Coronary artery (tissue), 2 donors: ENCODE results near the gene CCDC148.

Source experiments
- DNase-seq: peaks from one replicate; pipeline ENCODE4 v3.0.0-alpha.2; 2017; ENCODE audit warnings: low spot score
- H3K27ac ChIP-seq, 2 donors: fragments of 200-600 bp; sonication (generic); one replicate each; pipeline ENCODE4 v1.5.1; 2016 to 2019
- H3K4me3 ChIP-seq: fragments of 200-600 bp; sonication (generic); 2 replicates; pipeline ENCODE4 v1.5.1; 2016; ENCODE audit warnings: mild to moderate bottlenecking, moderate library complexity
- TF ChIP-seq, protein P1 (sequence below): fragments of 200-600 bp; sonication (generic); IDR thresholded peaks from one replicate; pipeline ENCODE4 v1.5.1; 2019; ENCODE audit warnings: antibody characterized with exemption

The CCDC148 gene

DNA sequence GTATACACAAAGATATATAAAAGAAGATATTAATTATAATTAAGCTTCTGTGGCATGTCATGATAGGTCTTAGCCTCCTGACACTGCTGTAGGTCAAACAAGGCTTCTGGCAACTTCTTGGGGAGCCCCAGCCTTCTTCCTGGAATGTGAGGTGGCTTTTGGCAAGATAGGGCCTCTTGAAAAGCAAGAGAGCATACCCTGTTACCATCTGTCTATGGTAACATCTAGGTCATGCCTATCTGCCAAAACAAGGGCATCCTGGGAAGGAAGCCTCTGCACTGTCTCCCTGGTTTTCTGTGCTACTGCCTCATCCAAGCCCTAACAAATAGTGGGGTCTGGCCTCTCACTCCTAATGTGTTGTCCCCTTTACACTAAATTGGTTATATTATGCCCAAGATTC lies 70.9 kb downstream of the CCDC148 start:
- TF ChIP-seq, protein P1, sequence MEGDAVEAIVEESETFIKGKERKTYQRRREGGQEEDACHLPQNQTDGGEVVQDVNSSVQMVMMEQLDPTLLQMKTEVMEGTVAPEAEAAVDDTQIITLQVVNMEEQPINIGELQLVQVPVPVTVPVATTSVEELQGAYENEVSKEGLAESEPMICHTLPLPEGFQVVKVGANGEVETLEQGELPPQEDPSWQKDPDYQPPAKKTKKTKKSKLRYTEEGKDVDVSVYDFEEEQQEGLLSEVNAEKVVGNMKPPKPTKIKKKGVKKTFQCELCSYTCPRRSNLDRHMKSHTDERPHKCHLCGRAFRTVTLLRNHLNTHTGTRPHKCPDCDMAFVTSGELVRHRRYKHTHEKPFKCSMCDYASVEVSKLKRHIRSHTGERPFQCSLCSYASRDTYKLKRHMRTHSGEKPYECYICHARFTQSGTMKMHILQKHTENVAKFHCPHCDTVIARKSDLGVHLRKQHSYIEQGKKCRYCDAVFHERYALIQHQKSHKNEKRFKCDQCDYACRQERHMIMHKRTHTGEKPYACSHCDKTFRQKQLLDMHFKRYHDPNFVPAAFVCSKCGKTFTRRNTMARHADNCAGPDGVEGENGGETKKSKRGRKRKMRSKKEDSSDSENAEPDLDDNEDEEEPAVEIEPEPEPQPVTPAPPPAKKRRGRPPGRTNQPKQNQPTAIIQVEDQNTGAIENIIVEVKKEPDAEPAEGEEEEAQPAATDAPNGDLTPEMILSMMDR: no peak
- DNase-seq: no peak
- Histone ChIP-seq H3K4me3 (no peak overlapping the region), H3K27ac (no peak overlapping the region)

DNA sequence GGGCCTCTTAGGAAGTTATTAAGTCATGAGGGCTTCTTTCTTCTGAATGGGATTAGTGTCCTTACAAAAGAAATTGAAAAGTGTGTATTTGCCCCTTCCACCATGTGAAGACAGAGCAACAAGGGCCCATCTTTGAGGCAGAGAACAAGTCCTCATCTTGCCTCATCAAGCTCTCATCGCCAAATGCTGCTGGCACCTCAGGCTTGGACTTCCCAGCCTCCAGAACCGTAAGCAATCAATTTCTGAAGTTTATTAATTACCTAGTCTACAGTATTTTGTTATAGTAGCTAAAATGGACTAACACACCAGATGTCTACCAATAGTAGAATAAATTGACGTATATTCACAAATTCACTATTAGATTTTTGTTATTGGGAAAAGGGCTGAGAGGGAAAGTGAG lies 74.6 kb downstream of the CCDC148 start:
- TF ChIP-seq, protein P1: no peak

GRCh38 chr2:158381205-158381604 lies 75.3 kb downstream of the CCDC148 start:
- Histone ChIP-seq H3K27ac (no peak overlapping the region), H3K4me3 (no peak overlapping the region)
- DNase-seq: no peak
- TF ChIP-seq, protein P1: no peak

More for the DNA sequence above, 74.6 kb downstream of the CCDC148 start:
- Histone ChIP-seq H3K4me3 (no peak overlapping the region), H3K27ac (no peak overlapping the region)
- DNase-seq: no peak

DNA sequence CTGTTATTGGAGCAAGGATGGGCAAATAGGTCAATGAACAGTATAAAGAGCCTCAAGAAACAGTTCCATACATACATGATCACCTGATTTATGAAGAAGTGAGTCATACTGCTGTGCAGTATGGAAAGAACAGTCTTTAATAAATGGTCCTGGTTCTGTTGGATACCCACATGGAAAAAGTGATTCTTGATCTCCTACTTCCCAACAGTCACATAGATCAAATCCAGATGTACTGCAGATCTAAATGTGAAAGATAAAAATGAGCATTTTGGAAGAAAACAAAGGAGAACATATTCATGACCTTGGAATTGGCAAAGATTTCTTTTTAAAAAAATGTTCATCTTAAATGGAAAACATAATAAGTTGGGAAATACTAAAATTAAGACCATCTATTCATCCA lies 75.8 kb downstream of the CCDC148 start:
- H3K27ac ChIP-seq: no peak overlapping the region
- TF ChIP-seq, protein P1: no peak
- DNase-seq: no peak
- H3K4me3 ChIP-seq: no peak overlapping the region

- TF ChIP-seq, protein P1: no peak
- DNase-seq: no peak
- Histone ChIP-seq H3K4me3 (no peak overlapping the region), H3K27ac (no peak overlapping the region)
Measured at GRCh38 chr2:158378926-158379325, 77.6 kb downstream of the CCDC148 start.

- no peak for DNase-seq
- no peak overlapping the region for H3K4me3 ChIP-seq
- TF ChIP-seq, protein P1: no peak
- no peak overlapping the region for H3K27ac ChIP-seq
Measured at GRCh38 chr2:158366342-158366741, 90.2 kb downstream of the CCDC148 start.

DNA sequence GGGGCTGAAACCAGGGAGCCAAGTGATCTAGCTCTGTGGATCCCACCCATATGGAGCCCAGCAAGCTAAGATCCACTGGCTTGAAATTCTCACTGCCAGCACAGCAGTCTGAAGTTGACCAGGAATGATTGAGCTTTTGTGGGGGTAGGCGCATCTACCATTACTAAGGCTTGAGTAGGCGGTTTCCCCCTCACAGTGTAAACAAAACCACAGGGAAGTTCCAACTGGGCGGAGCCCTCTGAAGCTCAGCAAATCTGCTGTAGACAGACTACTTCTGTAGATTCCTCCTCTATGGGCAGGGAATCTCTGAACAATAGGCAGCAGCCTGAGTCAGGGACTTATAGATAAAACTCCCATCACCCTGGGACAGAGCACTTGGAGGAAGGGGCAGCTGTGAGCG lies 96.7 kb downstream of the CCDC148 start:
- H3K4me3 ChIP-seq: no peak overlapping the region
- H3K27ac ChIP-seq: no peak overlapping the region
- DNase-seq: no peak
- TF ChIP-seq, protein P1: no peak
